Loucy (cell line): Measurements from ENCODE around the gene ITPK1.

Experiments
- EZH2phosphoT487 ChIP-seq: fragments of 200-600 bp; IDR thresholded peaks from 2 replicates; pipeline ENCODE4 v1.6.1; 2018; ENCODE audit warnings: antibody characterized with exemption, mild to moderate bottlenecking, moderate library complexity, borderline replicate concordance
- TF ChIP-seq, protein P1 (sequence below): fragments of 200-600 bp; sonication (generic); conservative IDR thresholded peaks from 2 replicates; pipeline ENCODE4 v1.5.1; 2014; ENCODE audit warnings: mild to moderate bottlenecking, antibody characterized with exemption, low read length

GRCh38 chr14:93011141-93011529 is 104.6 kb downstream of the ITPK1 start:
- TF ChIP-seq, protein P1, sequence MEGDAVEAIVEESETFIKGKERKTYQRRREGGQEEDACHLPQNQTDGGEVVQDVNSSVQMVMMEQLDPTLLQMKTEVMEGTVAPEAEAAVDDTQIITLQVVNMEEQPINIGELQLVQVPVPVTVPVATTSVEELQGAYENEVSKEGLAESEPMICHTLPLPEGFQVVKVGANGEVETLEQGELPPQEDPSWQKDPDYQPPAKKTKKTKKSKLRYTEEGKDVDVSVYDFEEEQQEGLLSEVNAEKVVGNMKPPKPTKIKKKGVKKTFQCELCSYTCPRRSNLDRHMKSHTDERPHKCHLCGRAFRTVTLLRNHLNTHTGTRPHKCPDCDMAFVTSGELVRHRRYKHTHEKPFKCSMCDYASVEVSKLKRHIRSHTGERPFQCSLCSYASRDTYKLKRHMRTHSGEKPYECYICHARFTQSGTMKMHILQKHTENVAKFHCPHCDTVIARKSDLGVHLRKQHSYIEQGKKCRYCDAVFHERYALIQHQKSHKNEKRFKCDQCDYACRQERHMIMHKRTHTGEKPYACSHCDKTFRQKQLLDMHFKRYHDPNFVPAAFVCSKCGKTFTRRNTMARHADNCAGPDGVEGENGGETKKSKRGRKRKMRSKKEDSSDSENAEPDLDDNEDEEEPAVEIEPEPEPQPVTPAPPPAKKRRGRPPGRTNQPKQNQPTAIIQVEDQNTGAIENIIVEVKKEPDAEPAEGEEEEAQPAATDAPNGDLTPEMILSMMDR, result no peak
- TF ChIP-seq EZH2phosphoT487, result no peak
